SK-N-SH (cell line): Measurements from ENCODE around the gene ZNF14.

ENCODE experiments used
- EP300 ChIP-seq, 2 experiments: IDR thresholded peaks; 2 replicates each; pipeline versions ENCODE4 v1.4.0 to v1.6.1; 2012; ENCODE audit warnings: borderline replicate concordance in 1 of 2, low read depth in 1 of 2, low read length in 1 of 2
- TEAD4 ChIP-seq: IDR thresholded peaks from 2 replicates; pipeline ENCODE4 v1.4.0; 2012; ENCODE audit warnings: mild to moderate bottlenecking, borderline replicate concordance; ENCODE audit not compliant: insufficient read depth
- TF ChIP-seq, protein P1 (sequence below): fragments of 150-350 bp; IDR thresholded peaks from 2 replicates; pipeline ENCODE4 v1.6.1; 2017; ENCODE audit warnings: antibody characterized with exemption, low read length, low read depth, borderline replicate concordance
- TF ChIP-seq, protein P2 (sequence below): fragments of 200-600 bp; sonication (generic); IDR thresholded peaks from 2 replicates; pipeline ENCODE4 v1.6.1; 2017; ENCODE audit warnings: antibody characterized with exemption, mild to moderate bottlenecking, moderate library complexity
- TF ChIP-seq, protein P3 (sequence below): IDR thresholded peaks from 2 replicates; pipeline ENCODE4 v1.4.0; 2012; ENCODE audit warnings: low read depth

DNA sequence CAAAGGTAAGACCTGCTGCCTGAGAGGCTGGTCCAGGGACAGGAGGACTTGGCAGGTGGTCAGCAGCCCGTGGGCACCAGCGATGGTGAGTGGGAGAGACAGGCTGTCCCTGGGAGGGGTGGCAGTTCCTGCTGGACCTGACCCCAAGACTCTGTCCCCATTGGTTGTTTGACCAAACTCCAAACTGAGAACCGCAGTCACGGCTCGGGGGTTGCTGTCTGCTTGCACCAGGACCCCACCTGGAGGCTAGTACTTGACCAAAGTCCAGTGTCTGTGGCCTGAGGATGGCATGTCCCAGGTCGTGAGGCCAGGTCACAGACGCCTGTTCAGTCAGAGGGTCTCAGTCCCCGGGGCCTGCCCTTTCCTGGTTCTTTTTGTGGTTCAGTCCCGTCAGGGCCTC, 9.9 kb upstream of the ZNF14 start:
- TF ChIP-seq EP300 (IDR thresholded peaks at IDR 0.05; ENCODE audit: borderline replicate concordance in 1 of 2, low read depth in 1 of 2, low read length in 1 of 2) (no peak), TEAD4 (no peak)
- TF ChIP-seq, protein P1, sequence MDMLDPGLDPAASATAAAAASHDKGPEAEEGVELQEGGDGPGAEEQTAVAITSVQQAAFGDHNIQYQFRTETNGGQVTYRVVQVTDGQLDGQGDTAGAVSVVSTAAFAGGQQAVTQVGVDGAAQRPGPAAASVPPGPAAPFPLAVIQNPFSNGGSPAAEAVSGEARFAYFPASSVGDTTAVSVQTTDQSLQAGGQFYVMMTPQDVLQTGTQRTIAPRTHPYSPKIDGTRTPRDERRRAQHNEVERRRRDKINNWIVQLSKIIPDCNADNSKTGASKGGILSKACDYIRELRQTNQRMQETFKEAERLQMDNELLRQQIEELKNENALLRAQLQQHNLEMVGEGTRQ, result no peak
- TF ChIP-seq, protein P2, sequence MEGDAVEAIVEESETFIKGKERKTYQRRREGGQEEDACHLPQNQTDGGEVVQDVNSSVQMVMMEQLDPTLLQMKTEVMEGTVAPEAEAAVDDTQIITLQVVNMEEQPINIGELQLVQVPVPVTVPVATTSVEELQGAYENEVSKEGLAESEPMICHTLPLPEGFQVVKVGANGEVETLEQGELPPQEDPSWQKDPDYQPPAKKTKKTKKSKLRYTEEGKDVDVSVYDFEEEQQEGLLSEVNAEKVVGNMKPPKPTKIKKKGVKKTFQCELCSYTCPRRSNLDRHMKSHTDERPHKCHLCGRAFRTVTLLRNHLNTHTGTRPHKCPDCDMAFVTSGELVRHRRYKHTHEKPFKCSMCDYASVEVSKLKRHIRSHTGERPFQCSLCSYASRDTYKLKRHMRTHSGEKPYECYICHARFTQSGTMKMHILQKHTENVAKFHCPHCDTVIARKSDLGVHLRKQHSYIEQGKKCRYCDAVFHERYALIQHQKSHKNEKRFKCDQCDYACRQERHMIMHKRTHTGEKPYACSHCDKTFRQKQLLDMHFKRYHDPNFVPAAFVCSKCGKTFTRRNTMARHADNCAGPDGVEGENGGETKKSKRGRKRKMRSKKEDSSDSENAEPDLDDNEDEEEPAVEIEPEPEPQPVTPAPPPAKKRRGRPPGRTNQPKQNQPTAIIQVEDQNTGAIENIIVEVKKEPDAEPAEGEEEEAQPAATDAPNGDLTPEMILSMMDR, result no peak
- TF ChIP-seq, protein P3, sequence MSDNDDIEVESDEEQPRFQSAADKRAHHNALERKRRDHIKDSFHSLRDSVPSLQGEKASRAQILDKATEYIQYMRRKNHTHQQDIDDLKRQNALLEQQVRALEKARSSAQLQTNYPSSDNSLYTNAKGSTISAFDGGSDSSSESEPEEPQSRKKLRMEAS, result no peak
